ENCODE measurements around the gene SAP30BP.

Gene SAP30BP

GRCh38 chr17:75621489-75621888 lies 45.6 kb upstream of the SAP30BP start:
- Histone ChIP-seq H3K18ac (ENCODE audit: low read depth in 1 of 2, low read length in 2 of 2) (no peak overlapping the region), H3K4ac (ENCODE audit: low read depth in 1 of 2, low read length in 2 of 2) (no peak overlapping the region), H2AK5ac (ENCODE audit: low read length, severe bottlenecking) (no peak overlapping the region), H2BK5ac (ENCODE audit: low read depth, low read length, poor library complexity, severe bottlenecking) (no peak overlapping the region), H4K91ac (ENCODE audit: low read length) (peak overlapping the region; percentile 22), H3K4me3 (ENCODE audit: insufficient read depth in 1 of 2, low read depth in 1 of 2, low read length in 2 of 2) (no peak overlapping the region), H2BK120ac (ENCODE audit: low read depth, low read length) (no peak overlapping the region), H3K27ac (ENCODE audit: low read length, poor library complexity, severe bottlenecking) (no peak overlapping the region), H3K27me3 (ENCODE audit: control insufficient read depth in 1 of 2, insufficient read depth in 1 of 2, low read length in 2 of 2) (peaks cover 26 to 50% of the 10 kb centered on the region in 2 experiments), H3K9me3 (ENCODE audit: control insufficient read depth, low read length) (no peaks in the 10 kb centered on the region), H3K9ac (ENCODE audit: low read length) (no peak overlapping the region), H2AFZ (ENCODE audit: low read depth, low read length) (no peak overlapping the region), H3K4me2 (ENCODE audit: low read length, poor library complexity, severe bottlenecking) (no peak overlapping the region), H3K4me1 (ENCODE audit: control insufficient read depth, insufficient read depth, low read depth, low read length) (peaks cover 17% of the 10 kb centered on the region), H3K14ac (ENCODE audit: low read length in 2 of 2) (no peak overlapping the region), H3K79me1 (replicated peaks; ENCODE audit: low read length, poor library complexity, severe bottlenecking) (no peaks in the 10 kb centered on the region), H4K8ac (ENCODE audit: low read length) (no peak overlapping the region), H2BK12ac (ENCODE audit: low read length in 2 of 2) (no peak overlapping the region), H3K23ac (ENCODE audit: low read length in 2 of 2) (no peak overlapping the region), H2BK15ac (ENCODE audit: low read depth, poor library complexity, severe bottlenecking) (no peak overlapping the region), H3K36me3 (ENCODE audit: control insufficient read depth in 1 of 2, insufficient read depth in 2 of 2, low read depth in 1 of 2, low read length in 2 of 2) (peaks cover 0 to 6% of the 10 kb centered on the region in 2 experiments)
- no peak for DNase-seq
- WGBS: 98% methylated on average over 4 of the region's 4 CpGs

GRCh38 chr17:75622076-75622475 lies 45.1 kb upstream of the SAP30BP start:
- DNase-seq: peak; percentile 26
- Histone ChIP-seq H3K4ac (ENCODE audit: low read depth in 1 of 2, low read length in 2 of 2) (no peak overlapping the region), H2BK5ac (ENCODE audit: low read depth, low read length, poor library complexity, severe bottlenecking) (no peak overlapping the region), H2AFZ (ENCODE audit: low read depth, low read length) (no peak overlapping the region), H3K9ac (ENCODE audit: low read length) (no peak overlapping the region), H3K9me3 (ENCODE audit: control insufficient read depth, low read length) (no peaks in the 10 kb centered on the region), H2BK15ac (ENCODE audit: low read depth, poor library complexity, severe bottlenecking) (no peak overlapping the region), H4K8ac (ENCODE audit: low read length) (no peak overlapping the region), H3K79me1 (replicated peaks; ENCODE audit: low read length, poor library complexity, severe bottlenecking) (no peaks in the 10 kb centered on the region), H2BK12ac (ENCODE audit: low read length in 2 of 2) (no peak overlapping the region), H3K27me3 (ENCODE audit: control insufficient read depth in 1 of 2, insufficient read depth in 1 of 2, low read length in 2 of 2) (peaks cover 26 to 49% of the 10 kb centered on the region in 2 experiments), H3K4me3 (ENCODE audit: insufficient read depth in 1 of 2, low read depth in 1 of 2, low read length in 2 of 2) (no peak overlapping the region), H3K14ac (ENCODE audit: low read length in 2 of 2) (peak overlapping the region in 1 of 2 experiments; percentile 14), H3K36me3 (ENCODE audit: control insufficient read depth in 1 of 2, insufficient read depth in 2 of 2, low read depth in 1 of 2, low read length in 2 of 2) (peaks cover 0 to 6% of the 10 kb centered on the region in 2 experiments), H3K27ac (ENCODE audit: low read length, poor library complexity, severe bottlenecking) (no peak overlapping the region), H3K23ac (ENCODE audit: low read length in 2 of 2) (no peak overlapping the region), H3K18ac (ENCODE audit: low read depth in 1 of 2, low read length in 2 of 2) (no peak overlapping the region), H2BK120ac (ENCODE audit: low read depth, low read length) (no peak overlapping the region), H2AK5ac (ENCODE audit: low read length, severe bottlenecking) (no peak overlapping the region), H3K4me1 (ENCODE audit: control insufficient read depth, insufficient read depth, low read depth, low read length) (peaks cover 17% of the 10 kb centered on the region), H3K4me2 (ENCODE audit: low read length, poor library complexity, severe bottlenecking) (no peak overlapping the region), H4K91ac (ENCODE audit: low read length) (no peak overlapping the region)
- 87% methylated on average over 8 of the region's 8 CpGs for WGBS

- H4K91ac ChIP-seq (ENCODE audit: low read length): no peak overlapping the region
- H2AK5ac ChIP-seq (ENCODE audit: low read length, severe bottlenecking): no peak overlapping the region
- no peak overlapping the region for H3K23ac ChIP-seq (ENCODE audit: low read length in 2 of 2)
- H2BK120ac ChIP-seq (ENCODE audit: low read depth, low read length): no peak overlapping the region
- no peak overlapping the region for H3K14ac ChIP-seq (ENCODE audit: low read length in 2 of 2)
- no peak for DNase-seq
- H3K36me3 ChIP-seq (ENCODE audit: control insufficient read depth in 1 of 2, insufficient read depth in 2 of 2, low read depth in 1 of 2, low read length in 2 of 2): peaks cover 0 to 10% of the 10 kb centered on the region in 2 experiments
- H4K8ac ChIP-seq (ENCODE audit: low read length): no peak overlapping the region
- no peaks in the 10 kb centered on the region for H3K9me3 ChIP-seq (ENCODE audit: control insufficient read depth, low read length)
- no peak overlapping the region for H2BK12ac ChIP-seq (ENCODE audit: low read length in 2 of 2)
- H3K4ac ChIP-seq (ENCODE audit: low read depth in 1 of 2, low read length in 2 of 2): no peak overlapping the region
- no peaks in the 10 kb centered on the region for H3K79me1 ChIP-seq (replicated peaks; ENCODE audit: low read length, poor library complexity, severe bottlenecking)
- no peak overlapping the region for H3K4me3 ChIP-seq (ENCODE audit: insufficient read depth in 1 of 2, low read depth in 1 of 2, low read length in 2 of 2)
- 92% methylated on average over 15 of the region's 15 CpGs for WGBS
- H2BK5ac ChIP-seq (ENCODE audit: low read depth, low read length, poor library complexity, severe bottlenecking): no peak overlapping the region
- no peak overlapping the region for H2AFZ ChIP-seq (ENCODE audit: low read depth, low read length)
- no peak overlapping the region for H3K27ac ChIP-seq (ENCODE audit: low read length, poor library complexity, severe bottlenecking)
- H3K9ac ChIP-seq (ENCODE audit: low read length): no peak overlapping the region
- H3K4me2 ChIP-seq (ENCODE audit: low read length, poor library complexity, severe bottlenecking): no peak overlapping the region
- peaks cover 17% of the 10 kb centered on the region for H3K4me1 ChIP-seq (ENCODE audit: control insufficient read depth, insufficient read depth, low read depth, low read length)
- H2BK15ac ChIP-seq (ENCODE audit: low read depth, poor library complexity, severe bottlenecking): no peak overlapping the region
- no peak overlapping the region for H3K18ac ChIP-seq (ENCODE audit: low read depth in 1 of 2, low read length in 2 of 2)
- H3K27me3 ChIP-seq (ENCODE audit: control insufficient read depth in 1 of 2, insufficient read depth in 1 of 2, low read length in 2 of 2): peaks cover 20 to 42% of the 10 kb centered on the region in 2 experiments
These were observed 44.3 kb upstream of the SAP30BP start for GRCh38 chr17:75622771-75623273.

- H3K18ac ChIP-seq (ENCODE audit: low read depth in 1 of 2, low read length in 2 of 2): no peak overlapping the region
These were observed 43.8 kb upstream of the SAP30BP start for GRCh38 chr17:75623386-75623785.

More at GRCh38 chr17:75623386-75623785, 43.8 kb upstream of the SAP30BP start:
- Histone ChIP-seq H3K27me3 (ENCODE audit: control insufficient read depth in 1 of 2, insufficient read depth in 1 of 2, low read length in 2 of 2) (peaks cover 17 to 38% of the 10 kb centered on the region in 2 experiments), H3K23ac (ENCODE audit: low read length in 2 of 2) (no peak overlapping the region), H3K9me3 (ENCODE audit: control insufficient read depth, low read length) (no peaks in the 10 kb centered on the region), H2BK120ac (ENCODE audit: low read depth, low read length) (no peak overlapping the region), H3K4me1 (ENCODE audit: control insufficient read depth, insufficient read depth, low read depth, low read length) (peaks cover 17% of the 10 kb centered on the region), H3K4me2 (ENCODE audit: low read length, poor library complexity, severe bottlenecking) (no peak overlapping the region), H3K79me1 (replicated peaks; ENCODE audit: low read length, poor library complexity, severe bottlenecking) (no peaks in the 10 kb centered on the region), H3K4me3 (ENCODE audit: insufficient read depth in 1 of 2, low read depth in 1 of 2, low read length in 2 of 2) (no peak overlapping the region), H4K8ac (ENCODE audit: low read length) (no peak overlapping the region), H3K27ac (ENCODE audit: low read length, poor library complexity, severe bottlenecking) (no peak overlapping the region), H3K9ac (ENCODE audit: low read length) (no peak overlapping the region), H2AFZ (ENCODE audit: low read depth, low read length) (no peak overlapping the region), H2BK15ac (ENCODE audit: low read depth, poor library complexity, severe bottlenecking) (no peak overlapping the region), H2BK5ac (ENCODE audit: low read depth, low read length, poor library complexity, severe bottlenecking) (no peak overlapping the region), H3K36me3 (ENCODE audit: control insufficient read depth in 1 of 2, insufficient read depth in 2 of 2, low read depth in 1 of 2, low read length in 2 of 2) (peaks cover 0 to 15% of the 10 kb centered on the region in 2 experiments), H3K4ac (ENCODE audit: low read depth in 1 of 2, low read length in 2 of 2) (no peak overlapping the region), H4K91ac (ENCODE audit: low read length) (no peak overlapping the region), H3K14ac (ENCODE audit: low read length in 2 of 2) (no peak overlapping the region), H2BK12ac (ENCODE audit: low read length in 2 of 2) (no peak overlapping the region), H2AK5ac (ENCODE audit: low read length, severe bottlenecking) (peak overlapping the region; percentile 4)
- 84% methylated on average over 8 of the region's 9 CpGs for WGBS
- DNase-seq: no peak

All from mesenchymal stem cell (in vitro differentiated cells and primary cell).